Duodenal mucosa (tissue), 2 donors: ENCODE results near the gene HIF1A.

ENCODE experiments used
- H3K27ac ChIP-seq: one replicate; pipeline ENCODE4 v1.7.0; 2013; ENCODE audit warnings: low read depth, low read length
- H3K27me3 ChIP-seq, 2 donors: one replicate each; pipeline ENCODE4 v1.7.0; 2013; ENCODE audit warnings: low read length in 2 of 2, control low read depth in 1 of 2; ENCODE audit not compliant: insufficient read depth in 2 of 2, control insufficient read depth in 1 of 2
- H3K36me3 ChIP-seq, 2 donors: one replicate each; pipeline ENCODE4 v1.7.0; 2013; ENCODE audit warnings: low read length in 2 of 2, control low read depth in 1 of 2; ENCODE audit not compliant: insufficient read depth in 2 of 2, control insufficient read depth in 1 of 2
- H3K4me1 ChIP-seq, 2 donors: one replicate each; pipeline ENCODE4 v1.7.0; 2013; ENCODE audit warnings: low read length in 2 of 2, control low read depth in 1 of 2; ENCODE audit not compliant: insufficient read depth in 2 of 2, control insufficient read depth in 1 of 2
- H3K4me3 ChIP-seq, 2 donors: one replicate each; pipeline ENCODE4 v1.7.0; 2013; ENCODE audit warnings: low read length in 2 of 2, low read depth in 1 of 2
- H3K9ac ChIP-seq, 2 donors: one replicate each; pipeline ENCODE4 v1.7.0; 2013; ENCODE audit warnings: low read length in 2 of 2, low read depth in 1 of 2
- H3K9me3 ChIP-seq, 2 donors: one replicate each; pipeline ENCODE4 v1.7.0; 2013; ENCODE audit warnings: low read length in 2 of 2, control low read depth in 1 of 2; ENCODE audit not compliant: control insufficient read depth in 1 of 2

HIF1A gene

GRCh38 chr14:61768240-61768639 lies 72.9 kb downstream of the HIF1A start:
- Histone ChIP-seq H3K4me3 (no peak overlapping the region), H3K9me3 (no peaks in the 10 kb centered on the region), H3K27ac (no peak overlapping the region), H3K36me3 (peaks cover 0 to 39% of the 10 kb centered on the region in 2 donors), H3K9ac (no peak overlapping the region), H3K4me1 (peaks cover 12 to 15% of the 10 kb centered on the region in 2 donors), H3K27me3 (no peaks in the 10 kb centered on the region)

- Histone ChIP-seq H3K4me1 (peaks cover 0 to 4% of the 10 kb centered on the region in 2 donors), H3K27ac (no peak overlapping the region), H3K36me3 (peaks cover under 1 to 45% of the 10 kb centered on the region in 2 donors)
Observed at GRCh38 chr14:61769893-61770292, 74.6 kb downstream of the HIF1A start.

DNA sequence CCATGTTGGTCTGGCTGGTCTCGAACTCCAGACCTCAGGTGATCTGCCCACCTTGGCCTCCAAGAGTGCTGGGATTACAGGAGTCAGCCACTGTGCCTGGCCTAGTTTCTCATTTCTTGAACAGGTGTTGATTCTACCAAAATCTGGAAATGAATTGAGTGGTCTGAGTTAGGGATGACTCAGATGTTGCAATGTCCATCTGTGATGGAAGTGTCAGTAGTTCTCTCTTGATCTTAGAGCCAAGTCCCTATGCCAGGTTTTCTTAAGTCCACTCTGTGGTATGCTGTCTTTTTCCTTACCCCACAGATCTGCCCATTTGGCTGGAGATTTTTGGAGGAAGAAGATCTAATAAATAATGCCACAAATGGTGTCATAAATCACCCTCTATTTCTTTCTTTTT lies 79.5 kb downstream of the HIF1A start:
- no peak overlapping the region for H3K9ac ChIP-seq
- H3K4me3 ChIP-seq, result no peak overlapping the region
- no peaks in the 10 kb centered on the region for H3K4me1 ChIP-seq
- no peaks in the 10 kb centered on the region for H3K27me3 ChIP-seq
- no peak overlapping the region for H3K27ac ChIP-seq
- H3K36me3 ChIP-seq, result peaks cover 9 to 52% of the 10 kb centered on the region in 2 donors
- H3K9me3 ChIP-seq, result no peaks in the 10 kb centered on the region

More at GRCh38 chr14:61769893-61770292, 74.6 kb downstream of the HIF1A start:
- Histone ChIP-seq H3K9ac (no peak overlapping the region), H3K4me3 (no peak overlapping the region), H3K27me3 (no peaks in the 10 kb centered on the region), H3K9me3 (no peaks in the 10 kb centered on the region)

DNA sequence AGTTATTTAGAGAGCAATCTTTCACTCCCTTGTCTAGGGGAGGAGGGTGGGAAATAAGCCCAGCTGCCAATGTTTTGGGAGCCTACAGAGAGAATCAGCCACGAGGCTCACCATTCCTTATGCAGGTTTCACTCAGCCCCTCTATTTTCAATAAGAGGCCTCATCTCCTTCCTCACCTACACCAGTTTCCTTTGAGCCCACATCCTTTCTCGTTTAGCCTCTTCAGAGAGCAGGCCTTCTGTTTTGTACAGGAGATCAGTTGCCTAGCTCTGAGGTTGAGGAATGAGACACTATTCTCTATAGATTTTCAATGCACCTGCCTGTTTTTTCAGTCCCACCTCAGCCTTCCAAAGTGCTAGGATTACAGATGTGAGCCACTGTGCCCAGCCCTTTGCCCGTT lies 84.8 kb downstream of the HIF1A start:
- Histone ChIP-seq H3K27me3 (no peaks in the 10 kb centered on the region), H3K9ac (no peak overlapping the region), H3K27ac (no peak overlapping the region), H3K4me1 (no peaks in the 10 kb centered on the region), H3K36me3 (peaks cover 15 to 40% of the 10 kb centered on the region in 2 donors), H3K4me3 (no peak overlapping the region), H3K9me3 (no peaks in the 10 kb centered on the region)

GRCh38 chr14:61797309-61797708 lies 102.0 kb downstream of the HIF1A start:
- Histone ChIP-seq H3K4me3 (no peak overlapping the region), H3K27me3 (no peaks in the 10 kb centered on the region), H3K9me3 (no peaks in the 10 kb centered on the region), H3K9ac (no peak overlapping the region), H3K36me3 (peaks cover 0 to 10% of the 10 kb centered on the region in 2 donors), H3K4me1 (peaks cover 0 to 12% of the 10 kb centered on the region in 2 donors), H3K27ac (no peak overlapping the region)
